ENCODE data around the gene NDUFAF3. TPM values are rescaled to one million over a fixed set of nuclear protein-coding genes. Genes with fewer than 3 reads are reported as not detected.

Gene NDUFAF3
- total RNA-seq, 1 donor from 2014 or later = 159 TPM

DNA sequence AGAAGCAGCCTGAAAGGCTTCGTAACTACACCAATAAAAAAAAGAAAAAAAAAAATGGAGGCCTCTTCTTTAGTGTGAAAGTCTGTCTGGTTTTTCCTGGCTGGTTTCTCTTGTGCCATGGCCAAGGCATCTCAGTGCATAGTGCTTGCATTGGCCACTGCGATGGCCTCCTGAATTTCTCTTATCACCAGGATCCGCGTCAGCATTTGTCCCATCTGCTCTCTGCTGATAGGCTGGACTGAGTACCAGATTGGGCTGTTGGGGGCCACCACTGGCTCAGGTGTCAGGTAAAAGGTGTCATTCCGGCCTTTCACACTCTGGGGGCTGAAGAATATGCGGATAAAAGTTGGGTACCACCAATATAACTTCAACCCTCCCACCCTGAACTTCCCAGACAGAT, 8.4 kb downstream of the NDUFAF3 start:
- Histone ChIP-seq H3K4me1 (peaks cover 49% of the 10 kb centered on the region), H3K4me3 (no peak overlapping the region), H3K27me3 (ENCODE audit: low read depth) (no peaks in the 10 kb centered on the region), H3K36me3 (peaks cover 65% of the 10 kb centered on the region), H3K9me3 (replicated peaks) (no peaks in the 10 kb centered on the region), H3K27ac (replicated peaks) (peak overlapping the region; percentile 94)
- no peak for DNase-seq
- intact Hi-C loops (cut with micrococcal nuclease) = no loop called here
- TF ChIP-seq, protein P1, sequence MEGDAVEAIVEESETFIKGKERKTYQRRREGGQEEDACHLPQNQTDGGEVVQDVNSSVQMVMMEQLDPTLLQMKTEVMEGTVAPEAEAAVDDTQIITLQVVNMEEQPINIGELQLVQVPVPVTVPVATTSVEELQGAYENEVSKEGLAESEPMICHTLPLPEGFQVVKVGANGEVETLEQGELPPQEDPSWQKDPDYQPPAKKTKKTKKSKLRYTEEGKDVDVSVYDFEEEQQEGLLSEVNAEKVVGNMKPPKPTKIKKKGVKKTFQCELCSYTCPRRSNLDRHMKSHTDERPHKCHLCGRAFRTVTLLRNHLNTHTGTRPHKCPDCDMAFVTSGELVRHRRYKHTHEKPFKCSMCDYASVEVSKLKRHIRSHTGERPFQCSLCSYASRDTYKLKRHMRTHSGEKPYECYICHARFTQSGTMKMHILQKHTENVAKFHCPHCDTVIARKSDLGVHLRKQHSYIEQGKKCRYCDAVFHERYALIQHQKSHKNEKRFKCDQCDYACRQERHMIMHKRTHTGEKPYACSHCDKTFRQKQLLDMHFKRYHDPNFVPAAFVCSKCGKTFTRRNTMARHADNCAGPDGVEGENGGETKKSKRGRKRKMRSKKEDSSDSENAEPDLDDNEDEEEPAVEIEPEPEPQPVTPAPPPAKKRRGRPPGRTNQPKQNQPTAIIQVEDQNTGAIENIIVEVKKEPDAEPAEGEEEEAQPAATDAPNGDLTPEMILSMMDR (IDR thresholded peaks at IDR 0.05; ENCODE audit: borderline replicate concordance) = no peak

DNA sequence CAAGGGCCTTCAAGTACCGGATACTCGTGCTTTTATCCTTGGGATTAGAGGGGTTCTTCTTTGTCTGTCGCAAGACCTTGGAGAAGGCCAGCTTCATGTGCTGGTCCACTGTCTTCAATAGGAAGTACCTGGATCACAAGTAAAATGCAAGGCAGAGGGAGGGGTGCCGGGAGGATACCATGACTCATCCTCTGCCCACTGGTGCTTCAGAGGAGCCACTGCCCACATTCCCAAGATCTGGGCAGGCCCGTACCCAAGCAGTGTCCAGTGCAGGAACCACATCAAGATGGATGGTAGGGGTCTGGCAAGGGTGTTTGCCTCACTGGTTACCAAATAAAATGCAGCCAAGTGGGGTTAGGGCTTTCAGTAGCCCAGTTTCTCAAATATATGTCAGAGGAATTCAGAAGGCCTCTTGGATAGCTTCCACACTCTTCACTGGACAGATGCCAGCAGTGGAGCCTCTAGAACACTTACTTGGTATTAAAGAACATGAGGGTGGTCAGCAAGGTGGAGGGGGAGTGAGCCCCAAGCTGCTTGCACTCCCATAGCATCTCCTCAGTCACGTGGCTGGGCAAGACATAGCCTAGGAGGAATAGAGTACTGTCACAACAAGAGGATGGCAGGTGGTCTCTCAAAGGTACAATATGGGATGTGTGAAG, 10.9 kb downstream of the NDUFAF3 start:
- no peak for DNase-seq
- TF ChIP-seq, protein P1 (IDR thresholded peaks at IDR 0.05; ENCODE audit: borderline replicate concordance) = no peak
- no peaks in the 10 kb centered on the region for H3K27me3 ChIP-seq (ENCODE audit: low read depth)
- peaks cover 73% of the 10 kb centered on the region for H3K36me3 ChIP-seq
- H3K4me3 ChIP-seq = no peak overlapping the region
- H3K27ac ChIP-seq (replicated peaks) = no peak overlapping the region
- peaks cover 34% of the 10 kb centered on the region for H3K4me1 ChIP-seq
- no peaks in the 10 kb centered on the region for H3K9me3 ChIP-seq (replicated peaks)
- intact Hi-C loops (cut with micrococcal nuclease) = no loop called here

- no peak overlapping the region for H3K27ac ChIP-seq (replicated peaks)
- H3K4me3 ChIP-seq = no peak overlapping the region
- no peaks in the 10 kb centered on the region for H3K27me3 ChIP-seq (ENCODE audit: low read depth)
- H3K9me3 ChIP-seq (replicated peaks) = no peaks in the 10 kb centered on the region
- DNase-seq = no peak
- TF ChIP-seq, protein P1 (IDR thresholded peaks at IDR 0.05; ENCODE audit: borderline replicate concordance) = no peak
- peaks cover 92% of the 10 kb centered on the region for H3K36me3 ChIP-seq
- intact Hi-C loops (cut with micrococcal nuclease) = no loop called here
- H3K4me1 ChIP-seq = peaks cover 18% of the 10 kb centered on the region
Observed at GRCh38 chr3:49034650-49035049, 12.7 kb downstream of the NDUFAF3 start.

DNA sequence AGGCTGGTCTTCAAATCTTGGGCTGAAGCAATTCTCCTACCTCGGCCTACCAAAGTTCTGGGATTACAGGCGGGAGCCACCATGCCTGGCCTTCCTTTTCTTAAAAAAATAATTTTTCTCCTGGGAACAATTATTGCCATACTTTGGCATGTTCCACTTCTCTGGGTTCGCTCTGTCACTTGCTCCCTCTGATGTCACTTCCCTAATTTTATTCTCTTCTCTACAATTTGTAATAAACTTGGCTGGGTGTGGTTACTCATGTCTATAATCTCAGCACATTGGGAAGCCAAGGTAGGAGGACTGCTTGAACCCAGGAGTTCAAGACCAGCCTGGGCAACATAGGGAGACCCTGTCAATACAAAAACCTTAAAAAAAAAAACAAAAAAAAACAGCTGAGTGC, 13.4 kb downstream of the NDUFAF3 start:
- Histone ChIP-seq H3K4me1 (peaks cover 14% of the 10 kb centered on the region), H3K27me3 (ENCODE audit: low read depth) (no peaks in the 10 kb centered on the region), H3K27ac (replicated peaks) (no peak overlapping the region), H3K9me3 (replicated peaks) (no peaks in the 10 kb centered on the region), H3K36me3 (peaks cover 94% of the 10 kb centered on the region), H3K4me3 (no peak overlapping the region)
- no peak for DNase-seq
- intact Hi-C loops (cut with micrococcal nuclease) = no loop called here
- TF ChIP-seq, protein P1 (IDR thresholded peaks at IDR 0.05; ENCODE audit: borderline replicate concordance) = no peak

GRCh38 chr3:49053543-49053942, 31.6 kb downstream of the NDUFAF3 start:
- peaks cover 69% of the 10 kb centered on the region for H3K36me3 ChIP-seq

More at GRCh38 chr3:49053543-49053942, 31.6 kb downstream of the NDUFAF3 start:
- Histone ChIP-seq H3K27me3 (ENCODE audit: low read depth) (no peaks in the 10 kb centered on the region), H3K27ac (replicated peaks) (no peak overlapping the region), H3K4me3 (no peak overlapping the region), H3K9me3 (replicated peaks) (no peaks in the 10 kb centered on the region), H3K4me1 (no peaks in the 10 kb centered on the region)
- intact Hi-C loops (cut with micrococcal nuclease) = no loop called here
- no peak for DNase-seq
- TF ChIP-seq, protein P1 (IDR thresholded peaks at IDR 0.05; ENCODE audit: borderline replicate concordance) = no peak
